ENCODE measurements around the gene LY6G6F. TPM values are rescaled to one million over a fixed set of nuclear protein-coding genes. Genes with fewer than 3 reads are reported as not detected.

The LY6G6F gene
- total RNA-seq, 2 donors from 2014 or later, result not detected

DNA sequence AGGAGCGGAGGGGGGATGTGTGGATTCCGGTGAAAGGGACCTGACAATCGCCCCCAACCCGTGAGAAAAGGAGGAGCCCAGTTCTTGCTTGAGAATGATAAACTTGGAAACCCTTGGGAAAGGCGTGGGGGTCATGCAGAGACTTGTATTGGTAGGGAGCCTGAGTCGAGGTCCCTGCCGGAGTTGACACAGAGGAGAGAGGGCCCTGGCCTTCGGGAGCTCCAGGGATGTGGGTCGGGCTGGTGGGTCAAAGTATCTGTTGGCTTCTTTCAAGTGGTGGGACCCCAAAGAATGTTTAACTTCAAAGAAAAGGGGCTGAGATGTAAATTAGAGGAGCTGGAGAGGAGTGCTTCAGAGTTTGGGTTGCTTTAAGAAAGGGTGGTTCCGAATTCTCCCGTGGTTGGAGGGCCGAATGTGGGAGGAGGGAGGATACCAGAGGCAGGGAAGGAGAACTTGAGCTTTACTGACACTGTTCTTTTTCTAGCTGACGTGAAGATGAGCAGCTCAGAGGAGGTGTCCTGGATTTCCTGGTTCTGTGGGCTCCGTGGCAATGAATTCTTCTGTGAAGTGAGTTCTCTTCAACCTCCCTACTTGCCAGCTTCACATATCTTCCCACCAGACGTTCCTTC, 40.2 kb upstream of the LY6G6F start:
- Mint-ChIP-seq H3K9me3 (no peaks in the 10 kb centered on the region), H3K27ac (peak overlapping the region; percentile 94 to 99), H3K36me3 (peaks cover 50 to 52% of the 10 kb centered on the region in 2 donors)
- DNase-seq (ENCODE audit: low spot score in 2 of 2) (no peak), ATAC-seq (no peak)

GRCh38 chr6:31669676-31670075, 37.0 kb upstream of the LY6G6F start, which contains the start of gene LY6G5B:
Gene LY6G5B (plus strand): TSS chr6:31669976. CDS start chr6:31670951, 975 bp downstream.
- no peaks in the 10 kb centered on the region for H3K9me3 Mint-ChIP-seq
- DNase-seq (ENCODE audit: low spot score in 2 of 2) (no peak), ATAC-seq (no peak)
- H3K36me3 Mint-ChIP-seq, result peaks cover 29 to 39% of the 10 kb centered on the region in 2 donors
- H3K27ac Mint-ChIP-seq, result peak within 1 kb of the TSS; percentile 11 to 88

DNA sequence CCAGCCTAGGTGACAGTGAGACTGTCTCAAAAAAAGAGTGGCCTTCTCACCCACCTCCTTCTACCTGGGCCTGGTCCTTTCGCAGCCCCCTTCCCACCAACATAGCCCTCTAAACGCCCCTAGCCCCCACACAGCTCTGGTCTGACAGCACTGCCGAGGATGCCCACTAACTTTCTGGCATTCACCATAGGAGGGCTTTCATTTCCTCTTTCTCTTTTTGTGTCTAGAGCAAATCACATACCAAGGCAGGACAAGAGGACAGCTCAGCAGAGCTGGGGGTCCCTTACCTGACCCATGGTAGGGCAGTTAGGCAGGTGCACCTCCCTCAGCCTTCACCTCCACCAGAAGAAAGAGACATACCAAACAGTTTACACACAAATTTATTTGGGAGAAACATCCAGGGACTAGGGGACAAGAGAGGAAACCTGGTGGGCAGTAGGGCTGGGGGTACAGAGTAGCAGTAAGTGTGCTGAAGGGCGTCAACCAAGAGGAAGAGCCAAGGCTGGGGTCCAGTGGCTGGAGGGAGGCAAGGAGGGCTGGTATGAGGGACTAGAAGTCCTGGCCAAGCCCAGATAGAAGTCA, 30.3 kb upstream of the LY6G6F start:
- peaks cover 0 to 7% of the 10 kb centered on the region in 2 donors for H3K36me3 Mint-ChIP-seq
- H3K27ac Mint-ChIP-seq, result peak overlapping the region; percentile 19 to 21
- H3K9me3 Mint-ChIP-seq, result no peaks in the 10 kb centered on the region
- ATAC-seq, result no peak
- DNase-seq (ENCODE audit: low spot score in 2 of 2), result no peak

DNA sequence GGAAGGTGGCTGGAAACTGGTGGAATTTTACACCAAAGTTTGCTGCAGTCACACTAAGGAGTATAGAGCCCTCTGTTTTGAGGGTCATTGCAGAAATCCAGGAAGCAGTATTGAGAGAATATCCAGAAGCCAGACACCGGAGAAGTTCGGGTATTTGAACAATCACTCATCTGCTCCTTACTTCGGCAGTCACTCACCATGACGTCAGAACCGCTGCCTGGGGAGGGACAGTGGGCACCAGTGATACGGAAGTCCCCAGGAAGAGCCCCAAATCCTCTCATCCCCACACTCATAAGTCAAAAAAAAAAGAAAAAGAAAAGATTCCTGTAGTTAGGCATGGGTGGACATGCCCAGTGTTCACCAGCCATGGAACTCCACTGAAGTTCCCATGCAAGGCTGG, 29.8 kb upstream of the LY6G6F start:
- Mint-ChIP-seq H3K36me3 (peaks cover 0 to 6% of the 10 kb centered on the region in 2 donors), H3K27ac (peak overlapping the region in 1 of 2 donors; percentile 21), H3K9me3 (no peaks in the 10 kb centered on the region)
- no peak for ATAC-seq
- no peak for DNase-seq (ENCODE audit: low spot score in 2 of 2)

DNA sequence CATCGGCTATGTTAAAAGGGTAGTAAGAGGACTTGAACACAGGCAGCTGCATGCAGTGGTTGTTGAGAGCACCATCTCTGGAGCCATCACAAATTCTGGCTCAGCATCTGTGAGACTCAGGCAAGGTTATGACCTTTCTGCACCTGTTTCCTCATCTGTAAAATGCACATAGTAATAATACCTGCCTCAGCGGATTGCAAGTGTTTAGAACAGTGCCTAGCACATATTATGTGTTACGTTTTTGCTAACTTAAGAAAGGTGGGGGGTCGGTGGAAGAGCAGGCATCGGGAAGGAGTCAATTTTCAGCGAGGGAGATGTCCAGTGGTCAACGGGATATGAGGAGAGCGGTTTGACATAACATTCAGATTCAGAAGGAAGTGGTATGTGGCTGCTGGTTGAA, 28.7 kb upstream of the LY6G6F start:
- no peak for ATAC-seq
- no peaks in the 10 kb centered on the region for H3K9me3 Mint-ChIP-seq

GRCh38 chr6:31680226-31681134, 26.2 kb upstream of the LY6G6F start, which contains the start of gene LY6G5C:
Gene LY6G5C (minus strand): TSS chr6:31681067. CDS start chr6:31680373, 694 bp downstream.
- ATAC-seq, result peak; percentile 64 to 74
- no peaks in the 10 kb centered on the region for H3K9me3 Mint-ChIP-seq
- H3K27ac Mint-ChIP-seq, result peak within 1 kb of the TSS; percentile 15 to 83
- H3K36me3 Mint-ChIP-seq, result no peaks in the 10 kb centered on the region
- peak; percentile 70 to 75 for DNase-seq (ENCODE audit: low spot score in 2 of 2)

More for the DNA sequence above, 28.7 kb upstream of the LY6G6F start:
- Mint-ChIP-seq H3K36me3 (peaks cover 0 to 6% of the 10 kb centered on the region in 2 donors), H3K27ac (peak overlapping the region in 1 of 2 donors; percentile 29)
- no peak for DNase-seq (ENCODE audit: low spot score in 2 of 2)

DNA sequence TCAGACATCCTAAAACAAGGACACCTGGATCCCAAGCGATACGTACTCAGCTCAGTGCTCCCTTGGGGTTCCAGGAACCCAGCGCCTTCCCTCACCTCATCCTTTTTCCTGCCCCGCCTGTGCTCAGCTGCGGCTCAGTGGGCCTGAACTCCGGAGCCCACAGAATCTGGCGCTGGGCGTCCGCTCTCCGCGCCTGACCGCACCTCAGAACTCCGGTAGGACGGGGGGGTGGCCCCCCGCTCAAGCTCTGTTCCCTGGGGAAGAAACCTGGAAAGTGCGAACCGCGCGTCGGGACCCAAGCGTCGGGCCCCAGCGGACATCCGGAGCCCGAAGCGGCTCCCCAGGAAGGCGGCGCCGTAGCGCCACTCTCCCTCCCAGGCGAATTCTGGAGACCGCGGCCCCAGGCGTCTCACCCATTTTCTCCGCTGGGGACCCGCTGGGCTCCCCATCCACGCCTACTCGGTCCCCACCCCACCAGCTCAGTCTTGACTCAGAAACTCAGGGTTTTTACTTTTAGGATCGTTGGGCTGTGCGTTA, 25.5 kb upstream of the LY6G6F start:
- H3K27ac Mint-ChIP-seq, result peak overlapping the region in 1 of 2 donors; percentile 83
- H3K36me3 Mint-ChIP-seq, result no peaks in the 10 kb centered on the region
- H3K9me3 Mint-ChIP-seq, result no peaks in the 10 kb centered on the region
- DNase-seq (ENCODE audit: low spot score in 2 of 2), result peak; percentile 56 to 66
- peak; percentile 68 to 78 for ATAC-seq

GRCh38 chr6:31683591-31683990, 23.1 kb upstream of the LY6G6F start:
- no peak overlapping the region for H3K27ac Mint-ChIP-seq
- no peaks in the 10 kb centered on the region for H3K9me3 Mint-ChIP-seq
- no peaks in the 10 kb centered on the region for H3K36me3 Mint-ChIP-seq
- no peak for ATAC-seq
- no peak for DNase-seq (ENCODE audit: low spot score in 2 of 2)

DNA sequence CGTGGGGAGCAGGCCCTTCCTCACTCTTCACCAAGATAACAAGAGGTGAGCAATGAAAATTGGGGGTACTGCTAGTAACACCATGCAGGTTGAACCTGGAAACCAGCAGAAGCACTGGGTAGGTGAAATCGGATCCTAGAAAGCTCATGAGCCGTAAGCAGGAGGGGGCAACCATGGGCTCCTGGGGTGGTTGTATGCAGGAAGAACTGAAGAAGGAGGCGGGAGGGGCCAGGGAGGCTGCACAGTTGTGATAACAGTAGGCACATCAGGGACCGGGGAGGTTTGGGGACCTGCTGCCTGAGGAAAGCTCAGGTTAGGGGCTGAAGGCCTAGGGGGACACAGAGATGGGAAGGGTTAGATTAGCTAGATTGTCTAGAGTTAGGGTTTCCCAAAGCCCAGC, 20.2 kb upstream of the LY6G6F start:
- ATAC-seq (no peak), DNase-seq (ENCODE audit: low spot score in 2 of 2) (no peak)
- Mint-ChIP-seq H3K27ac (no peak overlapping the region), H3K36me3 (no peaks in the 10 kb centered on the region), H3K9me3 (no peaks in the 10 kb centered on the region)

- ATAC-seq, result no peak
- DNase-seq (ENCODE audit: low spot score in 2 of 2), result no peak
- Mint-ChIP-seq H3K9me3 (no peaks in the 10 kb centered on the region), H3K27ac (no peak overlapping the region), H3K36me3 (no peaks in the 10 kb centered on the region)
Observed at GRCh38 chr6:31687321-31687720, 19.3 kb upstream of the LY6G6F start.

GRCh38 chr6:31687860-31688693, 18.6 kb upstream of the LY6G6F start:
- ATAC-seq (no peak), DNase-seq (ENCODE audit: low spot score in 2 of 2) (no peak)
- no peaks in the 10 kb centered on the region for H3K9me3 Mint-ChIP-seq
- peak overlapping the region in 1 of 2 donors; percentile 48 for H3K27ac Mint-ChIP-seq
- H3K36me3 Mint-ChIP-seq, result peaks cover 0 to 4% of the 10 kb centered on the region in 2 donors

DNA sequence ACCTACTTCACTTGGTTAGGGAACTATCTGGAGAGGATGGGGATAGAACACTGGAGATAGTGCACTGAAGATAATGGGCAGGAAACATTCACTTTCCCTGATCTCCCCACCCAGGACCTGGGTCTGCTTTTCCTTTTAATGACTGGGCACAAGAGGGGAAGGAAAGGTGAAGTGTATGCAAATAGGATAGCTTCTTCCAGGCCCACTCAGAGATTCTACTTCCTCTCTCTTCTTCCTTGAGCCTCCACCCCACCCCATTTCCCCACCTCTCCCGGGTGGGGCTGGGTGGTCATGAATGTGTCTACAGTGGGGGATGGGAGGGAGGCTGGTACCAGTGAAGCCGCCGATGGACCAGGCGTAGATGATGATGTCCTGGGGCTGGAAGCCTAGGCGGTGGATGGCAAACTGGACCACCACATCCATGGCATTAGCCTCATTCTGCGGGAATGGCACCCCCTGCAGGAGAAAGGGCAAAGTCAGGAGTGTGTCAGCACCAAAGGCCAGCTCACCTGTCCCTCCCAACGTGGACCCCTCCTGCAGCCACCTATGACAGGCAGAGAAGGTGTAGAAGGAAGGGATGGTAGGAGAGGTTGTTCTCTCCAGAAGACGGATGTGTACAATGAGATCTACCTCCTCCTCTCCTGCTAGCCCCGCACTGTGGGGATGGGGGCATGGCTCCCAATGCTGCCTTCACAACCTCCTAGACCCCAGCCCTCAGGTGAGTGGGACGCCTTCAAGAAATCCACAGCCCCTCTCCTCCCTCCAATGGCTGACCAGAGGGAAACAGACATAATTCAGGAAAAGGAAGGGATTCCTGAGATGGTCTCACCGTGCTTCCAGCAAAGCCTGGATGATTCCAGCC, 17.2 kb upstream of the LY6G6F start:
- peak in 1 of 2 donors; percentile 31 for DNase-seq (ENCODE audit: low spot score in 2 of 2)
- Mint-ChIP-seq H3K27ac (peak overlapping the region; percentile 83 to 93), H3K9me3 (no peaks in the 10 kb centered on the region), H3K36me3 (peaks cover 0 to 6% of the 10 kb centered on the region in 2 donors)
- ATAC-seq, result peak in 1 of 2 donors; percentile 46

DNA sequence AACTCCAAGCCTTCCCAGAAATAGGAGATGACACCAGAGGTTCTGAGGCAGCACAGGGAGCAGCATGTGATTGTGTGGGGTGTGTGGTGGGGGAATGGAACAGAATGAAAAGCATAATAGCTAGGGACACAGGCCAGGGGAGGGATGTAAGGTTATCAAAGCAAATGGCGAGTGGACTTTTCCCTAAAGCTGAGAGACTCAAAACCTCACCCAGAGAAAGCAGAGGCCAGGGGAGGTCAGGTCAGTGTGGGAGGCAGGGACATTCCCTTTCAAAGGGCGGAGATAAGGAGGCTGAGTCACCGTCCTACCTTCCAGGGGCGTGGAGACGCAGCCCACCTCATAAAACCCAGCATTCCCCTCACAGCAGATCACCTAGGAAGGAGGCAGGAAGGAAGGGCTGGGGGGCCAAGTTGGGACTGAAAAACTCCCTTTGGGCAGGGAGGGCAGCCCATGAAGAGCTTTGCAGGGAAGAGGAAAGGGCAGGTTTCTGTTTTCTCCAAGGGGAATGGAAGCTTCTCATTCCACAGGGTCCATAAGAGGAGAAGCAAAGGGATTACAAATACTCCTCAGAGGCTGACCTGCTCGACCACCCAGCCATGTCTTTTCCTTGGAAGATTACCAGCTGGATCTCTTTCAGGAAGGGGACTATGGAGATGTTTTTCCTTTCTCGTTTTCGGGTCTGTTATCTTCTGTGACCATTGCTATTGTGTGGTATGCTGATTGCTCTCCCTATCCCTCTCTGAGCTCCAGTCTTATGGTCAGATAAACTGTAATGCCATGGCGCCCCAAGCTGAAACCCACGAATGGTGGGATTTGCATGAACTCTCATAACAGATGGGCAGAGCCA, 16.2 kb upstream of the LY6G6F start:
- no peaks in the 10 kb centered on the region for H3K9me3 Mint-ChIP-seq
- DNase-seq (ENCODE audit: low spot score in 2 of 2) (no peak), ATAC-seq (peak in 1 of 2 donors; percentile 69)
- H3K27ac Mint-ChIP-seq, result peak overlapping the region; percentile 83 to 93
- peaks cover 0 to 6% of the 10 kb centered on the region in 2 donors for H3K36me3 Mint-ChIP-seq

DNA sequence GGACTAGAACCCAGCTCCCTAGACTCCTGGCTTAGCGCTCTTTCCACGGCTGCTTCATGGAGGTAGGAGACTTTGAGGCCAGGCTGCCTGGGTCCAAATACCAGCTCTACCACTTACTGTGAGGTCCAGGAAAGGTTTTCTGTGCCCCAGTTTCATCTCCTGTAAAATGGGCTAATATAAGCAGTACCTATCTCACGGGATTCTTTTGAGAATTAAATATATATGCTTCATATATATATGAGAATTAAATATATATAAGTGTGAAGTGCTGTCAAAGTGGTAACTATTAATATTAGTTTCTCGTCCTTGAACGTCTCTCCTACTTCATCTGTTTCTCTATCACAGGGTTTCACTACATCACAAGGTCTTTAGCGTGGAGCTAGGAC, 15.6 kb upstream of the LY6G6F start:
- peaks cover 0 to 6% of the 10 kb centered on the region in 2 donors for H3K36me3 Mint-ChIP-seq
- ATAC-seq, result no peak
- no peak overlapping the region for H3K27ac Mint-ChIP-seq
- no peak for DNase-seq (ENCODE audit: low spot score in 2 of 2)
- H3K9me3 Mint-ChIP-seq, result no peaks in the 10 kb centered on the region
